ENCODE data around the gene IFNA6.
"Not testable (repeated sequence)": the region's sequence is repeated elsewhere in the genome, so short reads cannot be mapped to it uniquely, and the experiment has no call there.

IFNA6 gene

GRCh38 chr9:21350787-21351186, at the start of gene IFNA6:
TSS of gene IFNA6 (minus strand) at chr9:21350887. CDS start at chr9:21350887, 0 bp downstream.
- FAIRE-seq = no peak

DNA sequence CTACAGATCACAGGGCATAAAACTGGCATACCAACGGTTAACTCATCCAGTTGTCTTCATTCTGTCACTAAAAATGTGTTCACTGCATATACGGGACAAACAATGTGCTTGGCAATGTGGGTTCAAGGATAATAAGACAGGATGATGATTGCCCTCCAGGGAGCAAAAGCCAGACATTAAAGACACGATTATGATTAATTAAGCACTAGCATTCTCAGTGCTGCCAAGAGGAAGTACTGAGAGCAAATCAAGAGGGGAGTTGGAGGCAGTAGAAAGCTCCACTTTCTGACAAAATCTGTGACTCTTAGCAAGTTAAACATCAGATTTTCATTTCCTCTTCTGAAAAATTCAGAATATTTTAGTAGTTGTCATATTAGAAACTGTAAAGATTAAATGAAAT, 49.3 kb upstream of the IFNA6 start:
- FAIRE-seq = no peak

DNA sequence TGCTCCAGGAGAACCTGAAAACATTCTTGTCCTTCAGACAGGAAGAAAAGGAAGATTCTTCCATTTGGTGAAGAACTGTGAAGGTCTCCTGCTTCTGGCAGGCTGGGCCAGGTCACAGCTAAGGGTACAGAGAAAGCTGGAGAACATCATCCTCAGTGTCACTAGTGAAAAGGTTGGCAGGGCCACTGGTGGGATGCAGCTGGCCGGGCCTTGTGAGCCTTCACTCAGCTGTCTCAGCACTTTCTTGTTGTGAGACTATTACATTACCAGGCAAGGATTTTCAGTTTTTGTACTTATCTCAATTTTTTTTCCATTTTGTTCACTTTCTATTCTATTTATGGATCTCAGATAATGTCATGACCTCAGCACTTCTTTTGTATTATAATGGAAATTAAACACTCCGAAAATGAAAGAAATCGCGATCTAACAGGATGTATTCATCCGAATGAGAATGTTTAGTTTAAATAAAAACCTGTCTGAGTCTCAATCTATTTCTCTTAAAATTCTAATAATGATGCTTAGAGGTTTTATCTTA, 48.3 kb upstream of the IFNA6 start:
- FAIRE-seq = no peak

DNA sequence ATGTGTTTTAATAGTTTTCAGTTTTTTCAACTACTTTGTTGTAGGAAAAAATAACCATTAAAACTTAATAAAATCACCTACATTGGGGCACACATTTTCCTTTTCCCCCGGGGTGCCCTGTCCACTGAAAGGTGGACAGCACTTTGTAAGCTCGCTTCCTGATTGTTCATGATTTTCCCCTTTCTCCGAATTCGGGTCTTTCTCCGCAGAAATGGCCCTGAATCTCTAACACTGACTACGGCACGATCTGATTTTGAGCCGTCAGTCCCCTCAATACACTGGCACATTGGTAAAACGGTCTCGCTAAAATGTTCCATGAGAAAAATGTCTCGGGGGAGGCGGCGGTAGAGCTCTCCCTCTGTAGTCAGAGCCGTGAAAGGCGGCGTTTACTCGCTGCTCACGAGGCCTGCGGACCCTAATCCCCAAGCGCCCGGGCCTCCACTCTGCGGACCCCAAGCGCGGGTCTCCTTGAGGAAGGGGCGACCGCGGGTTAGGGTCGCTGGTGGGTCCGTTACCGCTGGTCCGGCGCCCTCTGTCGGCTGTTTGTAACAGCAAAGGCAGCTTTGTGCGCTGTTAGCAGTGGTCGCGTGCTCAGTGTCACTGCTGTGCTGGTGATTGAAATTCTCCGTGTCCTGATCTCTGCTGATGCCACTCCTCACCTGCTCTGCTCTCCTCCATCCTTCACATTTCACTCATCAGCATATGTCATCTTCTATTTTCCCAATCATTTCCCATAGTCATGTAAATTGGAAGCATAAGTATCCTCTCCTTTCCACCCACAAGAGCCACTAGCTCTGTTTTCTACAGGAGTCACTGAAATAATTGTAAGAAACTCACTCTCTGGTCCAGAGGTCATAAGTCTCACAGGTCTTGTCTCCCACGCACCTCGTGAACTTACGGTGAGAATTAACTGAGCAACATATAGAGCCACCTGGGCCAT, 45.4 kb upstream of the IFNA6 start:
- no peak for FAIRE-seq

DNA sequence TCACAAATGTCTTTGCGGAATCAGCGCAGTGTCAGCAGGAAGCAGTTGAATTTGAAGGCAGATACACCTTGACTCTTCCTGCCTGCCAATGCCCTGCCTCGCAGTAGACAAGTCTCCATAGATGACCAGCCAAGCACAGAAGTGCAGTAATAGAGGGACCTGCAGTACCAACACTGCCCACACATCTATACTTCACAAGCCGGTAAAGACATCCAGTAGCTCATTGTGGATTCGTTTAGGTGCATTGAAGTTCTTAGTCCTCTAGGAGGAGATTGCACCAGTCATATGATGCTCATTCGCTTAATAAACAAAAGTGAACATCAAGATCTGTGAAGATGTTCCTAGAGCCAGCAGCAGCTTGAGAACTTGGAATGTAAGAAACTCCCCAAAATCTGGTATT, 41.6 kb upstream of the IFNA6 start:
- FAIRE-seq = no peak

DNA sequence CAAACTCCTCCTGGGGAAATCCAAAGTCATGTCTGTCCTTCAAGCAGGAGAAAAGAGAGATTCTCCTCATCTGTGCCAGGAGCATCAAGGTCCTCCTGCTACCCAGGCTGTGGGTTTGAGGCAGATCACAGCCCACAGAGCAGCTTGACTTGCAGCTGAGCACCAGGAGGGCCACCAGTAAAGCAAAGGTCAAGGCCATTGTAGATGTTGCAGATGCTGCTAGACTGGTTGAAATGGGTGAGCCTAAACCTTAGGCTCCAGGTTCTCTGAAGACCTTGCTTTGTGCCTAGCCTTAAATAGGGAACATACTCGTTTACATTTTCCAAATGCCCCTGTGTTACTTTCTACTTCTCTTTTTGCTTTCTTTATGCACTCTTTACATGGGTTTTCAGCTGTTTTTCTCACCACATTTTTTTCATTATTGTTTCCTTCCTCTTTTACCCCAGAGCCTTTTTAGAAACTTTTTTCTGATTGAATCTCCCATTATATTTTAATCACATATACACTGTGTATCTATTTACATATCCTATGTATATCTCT, 34.5 kb upstream of the IFNA6 start, which contains the start of gene IFNA2:
Gene IFNA2 (minus strand): TSS at position 268 of the 540 bp plus-strand sequence. CDS start 69 bp downstream, at position 199.
- FAIRE-seq = no peak

DNA sequence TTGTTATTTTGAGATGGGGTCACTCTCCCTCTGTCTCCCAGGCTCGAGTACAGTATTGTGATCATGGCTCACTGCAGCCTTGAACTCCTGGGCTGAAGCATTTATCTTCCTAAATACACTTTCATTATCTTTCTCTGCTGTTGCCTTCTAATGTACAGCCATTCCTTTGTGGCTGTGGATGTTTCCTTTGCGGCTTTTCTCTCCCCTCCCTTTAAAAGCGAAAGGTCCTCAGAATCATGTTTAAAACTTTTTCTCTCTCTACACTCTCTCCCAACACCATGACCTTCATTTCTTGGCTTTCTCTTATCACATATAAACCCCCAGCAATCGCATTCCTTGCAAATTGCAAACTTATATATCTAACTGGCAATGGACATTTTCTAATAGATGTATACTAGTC, 32.9 kb upstream of the IFNA6 start:
- FAIRE-seq = no peak

DNA sequence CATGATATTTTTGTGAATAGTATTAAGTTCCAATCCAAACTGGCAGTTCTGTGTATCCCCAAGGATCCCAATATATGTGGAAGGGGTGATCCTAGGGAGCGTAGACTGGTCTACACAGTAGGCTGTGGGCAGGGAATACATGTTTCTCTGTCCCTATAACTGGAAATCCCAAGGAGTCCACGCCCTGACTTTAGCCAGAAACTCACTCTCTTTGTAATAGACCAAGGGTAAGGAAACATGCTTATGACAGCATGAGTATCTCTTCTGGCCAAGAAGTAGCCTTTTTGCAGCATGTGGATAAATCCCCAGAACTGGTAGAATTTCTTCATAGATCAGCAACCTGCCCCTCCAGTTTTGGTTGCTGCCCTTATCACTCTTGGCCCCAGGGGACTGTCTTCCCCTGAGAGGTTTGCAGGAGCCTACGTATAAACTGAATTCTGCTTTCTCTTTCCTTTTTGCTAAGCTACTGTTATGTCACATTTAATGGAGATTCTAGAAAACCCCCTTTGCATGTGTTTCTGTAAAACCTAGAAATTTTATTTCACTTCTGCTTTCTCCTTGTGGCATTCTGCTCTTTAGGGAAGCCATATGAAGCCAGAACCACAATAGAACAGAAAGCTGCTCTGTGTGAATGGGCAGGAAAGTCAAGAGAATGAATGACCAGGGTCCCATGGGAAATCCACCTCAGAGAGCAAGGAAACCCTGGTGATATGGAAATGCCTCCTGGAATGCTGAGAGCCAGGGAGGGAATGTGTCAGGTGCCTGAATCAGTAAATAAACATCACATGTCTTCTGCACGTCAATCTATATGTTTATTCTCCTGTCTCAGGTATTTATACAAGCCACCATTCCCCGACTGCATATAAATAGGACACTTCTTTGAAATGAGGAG, 31.0 kb upstream of the IFNA6 start:
- no peak for FAIRE-seq

GRCh38 chr9:21371467-21371866, 20.8 kb upstream of the IFNA6 start:
- FAIRE-seq = not testable (repeated sequence)

DNA sequence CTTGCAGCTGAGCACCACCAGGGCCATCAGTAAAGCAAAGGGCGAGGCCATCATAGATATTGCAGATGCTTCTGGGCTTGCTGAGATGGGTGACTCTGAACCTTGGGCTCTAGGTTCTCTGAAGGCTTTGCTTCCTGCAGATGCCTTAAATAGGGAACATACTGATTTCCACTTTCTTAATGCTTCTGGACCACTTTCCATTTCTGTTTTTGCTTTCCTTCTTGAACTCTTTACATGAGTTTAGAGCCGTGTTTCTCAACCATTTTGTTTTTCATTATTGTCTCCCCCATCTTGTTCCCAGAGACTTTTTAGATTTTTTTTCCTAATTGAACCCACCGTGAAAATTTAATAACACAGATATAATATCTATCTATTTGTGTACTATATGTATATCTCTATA, 17.3 kb upstream of the IFNA6 start, which contains the start of gene IFNA13:
Gene IFNA13 (minus strand): TSS at position 101 of the 400 bp plus-strand sequence. CDS start 47 bp downstream, at position 54.
- FAIRE-seq = no peak

- not testable (repeated sequence) for FAIRE-seq
Observed at GRCh38 chr9:21367169-21367568, 16.5 kb upstream of the IFNA6 start.

DNA sequence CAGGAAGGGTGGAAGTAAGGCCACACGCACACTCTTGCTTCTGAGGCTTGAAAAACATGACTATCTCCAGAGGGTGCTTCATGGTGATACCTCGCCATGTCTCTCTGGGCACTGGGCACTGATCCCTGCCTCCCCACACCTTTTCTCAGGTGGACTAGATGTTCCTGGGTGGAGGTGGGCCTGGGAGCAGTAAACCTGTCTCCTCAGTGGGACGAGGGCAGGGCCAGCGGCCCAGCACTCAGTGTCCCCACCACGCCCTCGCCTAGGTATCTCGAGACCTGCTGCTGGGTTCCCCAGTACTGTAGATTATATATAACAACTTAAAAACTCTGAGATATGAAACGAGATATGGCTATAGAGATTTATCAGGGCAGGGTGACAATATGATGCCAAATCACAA, 11.6 kb upstream of the IFNA6 start:
- no peak for FAIRE-seq

- FAIRE-seq = no peak
Observed at GRCh38 chr9:21357479-21358460, 7.1 kb upstream of the IFNA6 start.

- no peak for FAIRE-seq
Observed at GRCh38 chr9:21348430-21348970, 2.2 kb downstream of the IFNA6 start.

GRCh38 chr9:21340735-21341134, 10.0 kb downstream of the IFNA6 start:
- no peak for FAIRE-seq

- no peak for FAIRE-seq
Observed at GRCh38 chr9:21336457-21336856, 14.2 kb downstream of the IFNA6 start.

DNA sequence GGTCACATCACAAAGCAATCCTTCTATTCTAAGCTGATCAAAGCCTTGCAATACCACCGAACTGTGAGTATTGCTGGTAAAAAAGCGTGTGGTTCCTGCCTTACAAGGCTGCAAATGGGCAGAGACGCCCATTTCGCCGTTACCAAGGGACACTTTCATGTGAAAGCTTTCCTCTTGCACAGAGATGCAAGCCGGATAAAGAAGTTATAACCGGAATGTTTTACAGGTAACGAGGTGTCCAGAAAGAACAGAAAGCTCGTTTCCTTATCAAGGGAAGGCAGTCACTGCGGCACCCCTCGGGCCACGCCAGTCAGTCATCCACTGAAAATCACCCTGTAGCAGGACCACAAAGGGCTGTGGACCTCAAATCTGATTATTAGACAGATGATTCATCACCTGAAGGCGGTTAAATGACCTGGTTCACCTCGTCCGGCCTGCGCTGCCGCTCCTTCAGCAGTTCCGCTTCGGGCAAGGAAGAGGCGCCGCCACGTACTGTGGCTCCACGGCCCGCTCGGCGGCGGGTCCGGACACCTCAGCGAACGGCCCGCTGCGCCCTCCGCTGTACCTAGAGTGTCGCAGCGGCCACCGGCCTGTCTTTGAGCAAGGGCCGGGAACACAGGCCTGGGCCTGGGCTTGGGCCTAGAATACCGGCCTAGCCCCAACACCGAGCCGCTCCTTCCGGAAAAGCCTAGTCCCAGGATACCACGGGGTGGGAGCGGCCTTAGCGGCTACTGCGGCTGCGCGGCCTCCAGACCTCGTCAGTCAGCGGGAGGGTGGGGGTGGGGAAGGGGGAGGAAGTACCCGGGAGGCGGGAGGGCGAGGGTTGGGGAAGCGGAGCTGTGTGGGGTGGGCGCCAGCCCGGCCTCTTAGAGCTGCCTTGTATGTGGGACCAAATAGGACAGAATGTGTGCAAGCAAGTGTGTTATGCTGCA, 15.7 kb downstream of the IFNA6 start, which contains the start of gene KLHL9:
Gene KLHL9 (minus strand): TSS at position 704 of the 932 bp plus-strand sequence. CDS start 545 bp downstream, at position 159.
- no peak for FAIRE-seq

GRCh38 chr9:21333226-21333625, 17.5 kb downstream of the IFNA6 start:
- no peak for FAIRE-seq

DNA sequence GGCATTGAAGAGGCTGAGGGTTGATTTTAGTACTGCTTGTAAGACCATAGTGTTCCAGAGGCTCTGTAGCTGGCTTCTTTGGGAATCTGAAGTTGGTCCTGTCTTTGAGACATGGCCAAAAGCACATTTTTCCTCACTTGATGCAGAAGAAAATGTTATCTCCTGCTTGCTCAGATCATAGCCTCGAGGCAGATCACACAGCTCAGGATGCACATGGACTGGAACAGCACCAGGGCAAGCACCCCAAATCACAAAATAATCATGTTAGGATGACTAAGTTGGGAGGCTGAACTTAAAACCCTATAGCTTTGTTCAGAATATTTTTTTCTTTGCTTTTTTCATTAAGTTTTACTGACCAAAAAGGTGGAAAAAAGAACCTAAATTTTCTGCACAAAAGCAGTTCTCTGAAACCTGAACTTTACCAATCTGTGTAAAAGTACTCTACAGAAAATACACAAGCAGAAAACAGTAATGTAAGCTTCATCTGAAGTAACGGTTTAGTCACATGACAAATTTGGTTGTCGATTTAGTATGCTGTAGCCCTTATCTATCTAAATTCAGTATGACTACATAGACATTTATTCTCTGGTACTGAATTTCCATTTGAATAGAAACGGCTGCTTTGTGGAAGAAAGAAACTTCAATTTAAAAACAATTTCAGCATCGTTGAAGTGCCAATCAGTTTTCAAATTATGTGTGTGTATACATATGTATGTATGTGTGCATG, 18.8 kb downstream of the IFNA6 start:
- FAIRE-seq = no peak

Measured in TTC549 (cell line).